GM18526 (cell line): ENCODE results near the gene DENND1A.

ENCODE experiments used
- POLR2A ChIP-seq: IDR thresholded peaks from 3 replicates; pipeline ENCODE4 v1.6.1; 2011; ENCODE audit not compliant: insufficient read length; ENCODE audit errors: extremely low read depth

The DENND1A gene

DNA sequence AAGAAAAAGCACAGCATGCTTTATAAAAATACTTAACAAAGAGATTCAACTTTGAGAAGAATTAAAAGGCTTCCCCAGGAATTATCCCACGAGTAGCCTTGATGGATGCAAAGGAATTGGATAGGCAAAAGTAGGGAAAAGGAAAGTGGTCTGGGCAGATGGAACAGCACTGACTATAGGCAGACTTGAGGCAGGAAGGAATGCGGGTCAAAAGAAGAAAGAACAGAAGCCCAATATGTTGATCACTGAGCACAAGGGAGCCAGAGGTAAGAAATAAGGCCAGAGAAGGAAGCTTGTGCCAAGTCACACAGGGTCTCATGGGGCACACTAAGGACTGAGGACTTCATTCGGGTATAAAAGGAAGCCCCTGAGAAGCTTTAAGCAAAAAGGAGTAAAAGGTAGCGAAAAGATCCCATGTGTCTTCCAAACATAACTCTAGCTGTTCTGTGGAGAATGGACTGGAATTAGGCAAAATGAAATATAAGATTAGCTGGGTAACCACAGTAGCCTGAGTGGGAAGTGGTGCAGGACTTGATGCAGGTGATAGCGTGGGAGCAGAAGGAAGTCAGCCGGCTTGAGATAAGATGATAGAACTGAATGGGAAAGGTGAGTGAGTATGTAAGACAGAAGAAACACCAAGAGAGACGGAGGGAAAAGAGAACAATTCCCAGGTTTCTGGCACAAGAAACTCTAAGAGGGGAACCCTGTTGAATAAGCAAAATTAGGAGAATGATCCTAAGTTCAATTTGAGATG, 106.6 kb downstream of the DENND1A start:
- no peak for TF ChIP-seq POLR2A

- TF ChIP-seq POLR2A, result no peak
Measured at GRCh38 chr9:123821619-123822018, 108.3 kb downstream of the DENND1A start.

- no peak for TF ChIP-seq POLR2A
Measured at GRCh38 chr9:123820139-123820538, 109.8 kb downstream of the DENND1A start.

DNA sequence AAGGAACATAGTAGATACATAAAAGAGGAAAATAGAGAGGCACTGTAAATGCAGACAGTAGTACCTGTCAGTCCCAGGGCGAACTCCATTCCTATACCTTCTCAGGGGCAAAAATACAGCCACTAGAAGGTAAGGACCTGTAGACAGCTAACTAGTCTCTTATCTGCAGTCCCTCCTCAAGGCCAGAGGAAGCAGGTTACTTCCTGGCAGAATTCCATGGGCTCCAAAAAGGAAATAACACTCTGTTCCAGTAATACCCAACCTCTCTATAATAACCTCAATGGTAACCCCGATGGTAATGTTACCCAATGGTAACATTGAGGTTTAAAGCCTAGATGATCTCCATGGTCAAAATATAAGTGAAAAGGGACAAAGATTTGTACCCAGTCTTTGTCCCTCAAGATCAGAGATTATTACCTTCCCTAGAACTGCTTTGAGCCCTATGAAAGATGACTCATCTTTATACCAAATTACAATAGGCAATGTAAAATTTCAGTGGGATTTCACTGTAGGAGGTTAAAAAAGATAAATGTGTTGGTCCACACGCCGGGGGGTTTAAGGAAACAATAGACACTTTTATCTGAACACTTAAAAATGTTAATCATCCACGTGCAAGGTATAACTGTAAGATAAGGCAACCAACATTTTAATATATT, 113.0 kb downstream of the DENND1A start:
- TF ChIP-seq POLR2A, result no peak

DNA sequence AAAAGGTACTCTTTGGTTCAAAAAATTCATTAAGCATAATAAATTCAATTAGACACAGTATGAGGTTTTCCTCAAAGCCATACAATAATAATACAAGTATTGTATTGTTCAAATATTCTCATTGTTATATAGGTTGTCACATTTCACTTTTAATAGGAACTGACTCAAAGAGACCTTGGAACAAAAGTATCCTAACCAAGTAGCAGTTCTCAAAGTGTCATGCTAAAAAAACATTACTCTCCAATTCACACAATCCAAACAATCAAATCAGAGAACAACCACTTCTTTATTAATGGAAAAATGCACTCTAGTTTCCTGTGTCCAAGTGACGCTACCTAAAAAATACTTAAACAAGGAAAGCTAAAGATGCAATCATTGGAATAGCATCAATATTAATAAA, 115.4 kb downstream of the DENND1A start:
- no peak for TF ChIP-seq POLR2A

GRCh38 chr9:123812984-123813383, 116.9 kb downstream of the DENND1A start:
- TF ChIP-seq POLR2A, result no peak

- no peak for TF ChIP-seq POLR2A
Measured at GRCh38 chr9:123807251-123807650, 122.7 kb downstream of the DENND1A start.

DNA sequence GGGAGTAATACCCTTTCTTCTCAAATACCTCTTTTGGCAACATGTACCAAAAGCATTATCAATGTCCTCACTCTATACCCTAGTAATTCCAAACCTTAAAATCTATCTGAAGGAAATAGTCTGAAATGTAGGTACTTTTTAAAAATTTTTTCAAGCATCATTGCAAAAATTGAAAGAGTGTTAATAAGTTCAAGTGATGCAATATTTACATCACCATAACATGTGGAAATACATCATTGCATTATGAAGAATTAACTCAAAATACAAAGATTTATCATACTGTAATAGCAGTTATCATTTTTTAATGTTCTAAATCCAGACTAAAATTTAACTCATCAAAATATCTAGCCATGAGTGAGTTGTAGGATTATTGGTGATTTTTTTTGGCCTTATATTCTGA, 123.1 kb downstream of the DENND1A start:
- no peak for TF ChIP-seq POLR2A

GRCh38 chr9:123798195-123798594, 131.7 kb downstream of the DENND1A start:
- no peak for TF ChIP-seq POLR2A

DNA sequence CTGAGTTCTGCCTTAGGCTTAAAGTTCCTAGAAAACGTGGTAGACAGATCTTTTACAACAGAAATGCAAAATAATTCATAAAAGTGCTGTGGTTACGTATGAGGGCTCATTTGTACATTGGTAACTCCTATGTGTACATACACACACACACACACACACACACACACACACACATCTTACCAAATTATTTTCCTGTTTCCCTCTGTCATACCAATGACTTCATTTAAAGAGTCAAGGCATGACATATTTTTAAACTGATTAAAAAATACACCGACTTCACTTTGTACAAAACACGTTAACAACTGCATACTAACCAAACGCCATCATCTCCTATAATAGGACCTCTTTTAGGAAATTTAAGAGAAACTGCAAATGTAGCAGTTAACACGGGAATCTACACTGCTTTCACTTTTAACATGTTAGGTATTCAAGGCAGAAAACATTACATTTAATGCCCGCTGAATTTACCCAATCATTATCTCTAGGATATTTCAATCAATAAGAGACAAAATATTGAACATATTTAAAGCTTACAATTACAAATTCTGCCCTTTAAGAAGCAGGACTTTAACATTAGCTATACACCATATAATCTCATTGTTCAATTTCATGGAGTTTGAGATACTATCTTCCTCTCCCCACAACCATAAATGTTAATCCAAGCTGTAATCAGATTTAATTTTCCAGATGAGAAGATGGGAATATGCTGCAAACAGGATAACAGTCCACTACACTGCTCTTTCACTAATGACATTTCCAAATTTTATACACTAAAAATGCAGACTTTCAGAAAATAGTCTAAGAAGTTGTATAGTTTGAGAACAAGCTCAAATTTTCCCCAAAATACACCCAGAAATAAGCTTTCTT, 133.1 kb downstream of the DENND1A start:
- no peak for TF ChIP-seq POLR2A

DNA sequence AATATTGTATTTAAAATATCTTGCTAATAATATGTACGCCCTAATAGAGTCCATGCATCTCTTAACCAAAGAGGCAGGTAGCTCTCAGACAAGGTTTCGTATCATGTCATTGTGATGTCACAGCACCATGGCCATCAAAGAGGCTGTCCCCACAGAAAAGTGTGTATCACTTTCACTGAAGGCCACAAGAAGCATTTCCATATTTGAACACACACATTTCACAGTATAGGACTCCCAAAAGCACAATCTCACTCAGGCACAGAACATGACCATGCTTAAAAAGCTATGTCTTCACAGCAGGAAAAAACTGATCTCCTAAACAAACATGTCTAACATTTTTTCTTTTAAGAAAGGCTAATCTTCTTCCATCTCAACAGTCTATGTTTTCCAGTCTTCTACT, 133.8 kb downstream of the DENND1A start:
- TF ChIP-seq POLR2A, result no peak

DNA sequence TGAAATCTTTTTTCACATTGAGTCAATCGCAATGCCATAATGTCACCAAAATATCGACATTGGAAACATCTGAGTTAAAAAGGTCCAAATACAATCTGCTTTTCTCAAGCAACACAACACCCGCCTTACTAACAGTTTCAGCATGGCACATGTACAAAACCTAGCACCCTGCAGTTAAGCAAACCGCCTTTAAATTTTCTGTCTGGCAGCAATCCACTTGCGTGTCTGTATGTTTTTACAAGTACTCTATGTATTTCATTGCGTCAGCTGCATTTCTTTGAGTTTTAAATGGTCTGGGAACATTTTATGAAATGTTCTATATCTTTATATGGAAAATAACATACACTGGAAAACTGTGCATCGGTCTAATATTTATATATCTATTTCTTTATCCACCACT, 134.6 kb downstream of the DENND1A start:
- TF ChIP-seq POLR2A, result no peak

- no peak for TF ChIP-seq POLR2A
Measured at GRCh38 chr9:123792501-123792900, 137.4 kb downstream of the DENND1A start.

DNA sequence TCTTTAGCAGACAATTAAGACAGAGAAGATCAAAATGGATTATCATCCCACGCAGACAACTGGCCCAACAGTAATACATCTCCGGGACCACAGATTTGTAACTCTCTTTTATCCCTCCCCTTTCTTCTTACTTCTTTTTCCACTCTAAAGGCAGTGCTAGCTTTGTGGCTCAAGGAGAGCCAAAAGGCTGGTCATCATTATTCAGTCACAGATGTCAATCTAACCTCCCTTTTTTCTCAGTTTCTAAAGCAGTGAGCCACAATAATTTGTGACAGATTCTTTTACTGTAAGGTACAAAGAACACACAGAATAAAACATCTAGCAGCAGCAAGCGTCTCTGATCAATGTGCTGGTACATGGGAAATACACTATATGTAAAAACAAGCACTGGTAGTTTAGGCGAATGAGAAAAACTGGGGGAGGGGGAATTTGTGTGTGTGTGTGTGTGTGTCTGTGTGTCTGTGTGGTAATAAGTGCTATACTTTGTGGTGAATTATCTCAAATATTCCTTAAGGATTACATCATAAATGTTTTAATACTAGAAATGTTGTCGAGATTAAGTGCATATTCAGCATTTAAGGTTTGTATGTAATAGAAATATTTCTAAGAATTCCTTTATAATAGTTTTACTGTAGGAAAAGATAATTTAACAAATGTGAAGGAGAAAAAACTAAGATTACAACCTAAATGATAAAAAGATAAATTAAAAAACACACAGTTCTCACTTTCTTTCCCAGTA, 140.2 kb downstream of the DENND1A start:
- no peak for TF ChIP-seq POLR2A

- no peak for TF ChIP-seq POLR2A
Measured at GRCh38 chr9:123787416-123787815, 142.5 kb downstream of the DENND1A start.
